HG02763 (cell line): ENCODE results near the gene HCFC1R1.

ENCODE experiments used
- ATAC-seq: cut with Tn5 transposase; IDR thresholded peaks from one replicate; pipeline ENCODE4 v1.9.1; 2021; ENCODE audit warnings: mild to moderate bottlenecking, moderate library complexity; ENCODE audit not compliant: unreplicated experiment

Gene HCFC1R1

GRCh38 chr16:3035972-3036725 is 12.4 kb upstream of the HCFC1R1 start:
- no peak for ATAC-seq

- ATAC-seq = no peak
Measured at GRCh38 chr16:3035289-3035971, 11.7 kb upstream of the HCFC1R1 start.

- ATAC-seq = no peak
Measured at GRCh38 chr16:3032624-3033023, 8.9 kb upstream of the HCFC1R1 start.

- ATAC-seq = no peak
Measured at GRCh38 chr16:3030222-3031212, 6.8 kb upstream of the HCFC1R1 start.

GRCh38 chr16:3029491-3030221 is 5.9 kb upstream of the HCFC1R1 start:
- no peak for ATAC-seq

- ATAC-seq = no peak
Measured at GRCh38 chr16:3028716-3029319, 5.1 kb upstream of the HCFC1R1 start.

GRCh38 chr16:3027983-3028715 is 4.4 kb upstream of the HCFC1R1 start:
- no peak for ATAC-seq

- no peak for ATAC-seq
Measured at GRCh38 chr16:3027489-3027795, 3.7 kb upstream of the HCFC1R1 start.

GRCh38 chr16:3026609-3027488 is 3.1 kb upstream of the HCFC1R1 start:
- ATAC-seq = no peak

GRCh38 chr16:3026003-3026378 is 2.2 kb upstream of the HCFC1R1 start:
- ATAC-seq = no peak

GRCh38 chr16:3025032-3026002 is 1.6 kb upstream of the HCFC1R1 start:
- ATAC-seq = no peak

GRCh38 chr16:3023415-3023668 is 400 bp downstream of the HCFC1R1 start:
- ATAC-seq = no peak

GRCh38 chr16:3022684-3023414 is 893 bp downstream of the HCFC1R1 start:
- no peak for ATAC-seq

- ATAC-seq = no peak
Measured at GRCh38 chr16:3022208-3022683, 1.5 kb downstream of the HCFC1R1 start.

- no peak for ATAC-seq
Measured at GRCh38 chr16:3021449-3022207, 2.1 kb downstream of the HCFC1R1 start.
